Aorta (tissue), 5 donors: Measurements from ENCODE around the gene PRR7. TPM values are rescaled to one million over a fixed set of nuclear protein-coding genes. Genes with fewer than 3 reads are reported as not detected.
A peak's percentile ranks its signal among the peaks of the same experiment; 100 is the strongest.

ENCODE experiments used
- ATAC-seq: fragments of 200-7000 bp; cut with Tn5 transposase; one replicate; pipeline ENCODE4 v1.9.1; 2022; ENCODE audit warnings: moderate library complexity; ENCODE audit not compliant: low FRiP score
- DNase-seq, 2 donors: peaks; one replicate each; pipeline ENCODE4 v3.0.0-alpha.2; 2020
- H3K27ac ChIP-seq, 2 donors: one replicate each; pipeline ENCODE4 v1.5.1; 2013; ENCODE audit warnings: low read length in 2 of 2, mild to moderate bottlenecking in 2 of 2, moderate library complexity in 2 of 2, control low read depth in 1 of 2, inconsistent platforms in 1 of 2, low read depth in 1 of 2
- H3K27me3 ChIP-seq, 2 donors: one replicate each; pipeline ENCODE4 v1.6.1; 2013; ENCODE audit warnings: control low read depth in 1 of 2, low read length in 1 of 2, mild to moderate bottlenecking in 1 of 2, moderate library complexity in 1 of 2; ENCODE audit not compliant: insufficient read depth in 2 of 2, control insufficient read depth in 1 of 2
- H3K36me3 ChIP-seq, 2 donors: one replicate each; pipeline ENCODE4 v1.6.1; 2013; ENCODE audit warnings: control low read depth in 1 of 2, low read length in 1 of 2, mild to moderate bottlenecking in 1 of 2; ENCODE audit not compliant: insufficient read depth in 2 of 2, control insufficient read depth in 1 of 2
- H3K4me1 ChIP-seq, 2 donors: one replicate each; pipeline ENCODE4 v1.6.1; 2013; ENCODE audit warnings: low read length in 2 of 2, control low read depth in 1 of 2, mild to moderate bottlenecking in 1 of 2, moderate library complexity in 1 of 2; ENCODE audit not compliant: insufficient read depth in 2 of 2, control insufficient read depth in 1 of 2
- H3K4me3 ChIP-seq, 2 donors: one replicate each; pipeline ENCODE4 v1.5.1; 2013; ENCODE audit warnings: low read length in 2 of 2, control low read depth in 1 of 2, mild to moderate bottlenecking in 1 of 2
- H3K9me3 ChIP-seq: one replicate; pipeline ENCODE4 v1.6.1; 2013; ENCODE audit warnings: mild to moderate bottlenecking, low read length; ENCODE audit not compliant: control insufficient read depth
- WGBS, 2 donors: extraction: QIAGEN DNeasy Blood & Tissue Kit; methylation state at CpG; one replicate each; pipeline ENCODE4 v1.1.7; 2013; 5-methylcytosine and 5-hydroxymethylcytosine counted together
- intact Hi-C, 2 donors: fragments of 100-400 bp; cut with DNase I; formaldehyde crosslinking; loops; one replicate each; pipeline versions ENCODE4 v1.14.2 to v1.15.0; 2022
- polyA plus RNA-seq, 2 donors: library from polyadenylated mRNA; stranded (reverse); fragments of 200-250 nt; gene quantifications; one replicate each; pipeline ENCODE4 v1.2.3, GENCODE V29; 2013
- total RNA-seq, 2 donors: library from RNA; stranded (reverse); fragmentation: NEBNext Ultra II Directional; extraction: Animal tissue kit (Norgen Biotek cat#: 25700); gene quantifications; one replicate each; pipeline ENCODE4 v1.2.1, GENCODE V29; 2021
- donor health status: healthy with polysubstance abuse.
- donor health status: Bipolar disorder and iron deficiency.
- donor health status: DM: no; HTN: no; CAD: no.
- donor health status: DM: no; HTN: no; CAD: no.
- donor health status: DM: yes; HTN: yes; CAD: no.

The PRR7 gene
- total and polyA plus RNA-seq, 4 donors = 0.74 to 2.0 (median 1.9) TPM; not detected in 1

DNA sequence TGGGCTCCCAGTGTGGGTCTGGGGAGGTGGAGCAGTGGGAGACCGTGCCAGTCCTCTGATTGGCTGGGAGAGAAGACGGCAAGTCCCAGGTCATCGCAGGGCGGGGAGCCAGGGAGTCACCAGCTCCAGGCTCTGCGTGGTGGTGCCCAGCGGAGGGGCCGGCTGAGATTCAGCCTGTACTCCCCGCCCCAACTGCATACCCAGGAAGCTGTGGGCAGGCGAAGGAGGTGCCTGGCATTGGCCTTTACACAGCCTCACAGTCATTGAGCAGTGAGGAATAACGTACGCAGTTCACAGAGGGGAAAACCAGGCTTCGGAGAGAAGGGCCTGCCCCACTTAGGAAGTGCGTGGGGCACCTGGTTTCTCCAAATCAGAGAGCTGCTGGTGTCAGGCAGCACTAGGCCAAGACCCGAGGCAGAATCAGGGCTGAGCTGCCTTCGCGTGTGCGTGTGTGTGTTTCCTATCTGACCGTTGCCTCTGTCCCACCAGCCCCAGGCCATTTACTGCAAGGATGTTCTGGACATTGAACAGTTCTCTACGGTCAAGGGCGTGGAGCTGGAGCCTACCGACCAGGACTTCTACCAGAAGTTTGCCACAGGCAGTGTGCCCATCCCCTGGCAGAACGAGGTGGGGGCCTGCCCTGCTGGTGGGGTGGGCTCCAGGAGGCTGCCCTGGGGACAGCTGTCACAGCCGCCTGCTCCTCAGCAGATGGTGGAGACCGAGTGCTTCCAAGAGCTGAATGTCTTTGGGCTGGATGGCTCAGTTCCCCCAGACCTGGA lies 6.2 kb upstream of the PRR7 start:
- DNase-seq (peak in 1 of 2 donors; percentile 72), ATAC-seq (no peak)
- intact Hi-C loops = no loop called here
- Histone ChIP-seq H3K4me1 (no peaks in the 10 kb centered on the region), H3K9me3 (no peaks in the 10 kb centered on the region), H3K36me3 (no peaks in the 10 kb centered on the region), H3K27me3 (no peaks in the 10 kb centered on the region), H3K4me3 (no peak overlapping the region), H3K27ac (no peak overlapping the region)
- WGBS, 2 donors = 88 to 90% methylated on average over 24 of the region's 24 CpGs

- no peaks in the 10 kb centered on the region for H3K4me1 ChIP-seq
- ATAC-seq (no peak), DNase-seq (peak in 1 of 2 donors; percentile 69)
- 82 to 88% methylated on average over 26 of the region's 26 CpGs for WGBS, 2 donors
- H3K9me3 ChIP-seq = no peaks in the 10 kb centered on the region
- no peaks in the 10 kb centered on the region for H3K27me3 ChIP-seq
- H3K36me3 ChIP-seq = no peaks in the 10 kb centered on the region
- intact Hi-C loops = no loop called here
- no peak overlapping the region for H3K27ac ChIP-seq
- H3K4me3 ChIP-seq = no peak overlapping the region
These were observed 5.4 kb upstream of the PRR7 start for GRCh38 chr5:177440990-177441780.

DNA sequence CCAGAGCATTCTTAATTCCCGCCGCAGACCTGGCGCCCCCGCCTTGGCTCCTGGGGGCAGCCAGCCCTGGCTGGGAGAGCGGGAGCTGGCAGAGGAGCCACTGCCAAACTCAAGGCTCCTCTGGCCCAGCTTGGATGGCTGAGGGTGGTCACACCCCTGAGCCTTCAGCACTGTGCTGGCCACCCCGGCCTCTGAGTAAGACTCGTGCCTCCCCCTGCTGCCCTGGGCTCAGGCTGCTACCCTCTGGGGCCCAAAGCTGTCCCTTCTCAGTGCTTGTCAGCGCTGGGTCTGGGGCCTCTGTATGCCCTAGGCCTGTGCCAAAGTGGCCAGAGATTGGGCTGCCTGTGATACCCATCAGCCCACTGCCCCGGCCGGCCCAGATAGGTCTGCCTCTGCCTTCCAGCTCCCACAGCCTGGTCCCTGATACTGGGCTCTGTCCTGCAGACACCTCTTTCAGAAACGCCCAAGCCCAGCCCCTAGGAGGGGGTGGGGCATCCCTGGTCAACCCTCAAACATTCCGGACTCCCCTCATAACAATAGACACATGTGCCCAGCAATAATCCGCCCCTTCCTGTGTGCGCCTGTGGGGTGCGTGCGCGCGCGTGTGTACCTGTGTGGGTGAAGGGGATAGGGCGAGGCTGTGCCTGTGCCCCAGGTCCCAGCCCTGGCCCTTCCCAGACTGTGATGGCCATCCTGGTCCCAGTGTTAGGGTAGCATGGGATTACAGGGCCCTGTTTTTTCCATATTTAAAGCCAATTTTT lies 4.4 kb upstream of the PRR7 start:
- Histone ChIP-seq H3K36me3 (no peaks in the 10 kb centered on the region), H3K27ac (no peak overlapping the region), H3K9me3 (no peaks in the 10 kb centered on the region), H3K4me1 (no peaks in the 10 kb centered on the region), H3K27me3 (no peaks in the 10 kb centered on the region), H3K4me3 (no peak overlapping the region)
- DNase-seq (peak; percentile 42 to 71), ATAC-seq (no peak)
- intact Hi-C loops = no loop called here
- 90 to 92% methylated on average over 19 to 20 of the region's 20 CpGs for WGBS, 2 donors

GRCh38 chr5:177443144-177443983 lies 3.2 kb upstream of the PRR7 start:
- no peaks in the 10 kb centered on the region for H3K9me3 ChIP-seq
- no peak overlapping the region for H3K4me3 ChIP-seq
- DNase-seq (peak in 1 of 2 donors; percentile 42), ATAC-seq (no peak)
- intact Hi-C loops = no loop called here
- H3K27ac ChIP-seq = no peak overlapping the region
- H3K27me3 ChIP-seq = no peaks in the 10 kb centered on the region
- H3K36me3 ChIP-seq = no peaks in the 10 kb centered on the region
- no peaks in the 10 kb centered on the region for H3K4me1 ChIP-seq
- 77 to 83% methylated on average over 15 of the region's 15 CpGs for WGBS, 2 donors

- intact Hi-C loops = no loop called here
- Histone ChIP-seq H3K27ac (no peak overlapping the region), H3K4me1 (no peaks in the 10 kb centered on the region), H3K9me3 (no peaks in the 10 kb centered on the region), H3K4me3 (no peak overlapping the region), H3K27me3 (no peaks in the 10 kb centered on the region), H3K36me3 (no peaks in the 10 kb centered on the region)
- 67 to 71% methylated on average over 7 of the region's 7 CpGs for WGBS, 2 donors
- ATAC-seq (no peak), DNase-seq (peak; percentile 44 to 70)
These were observed 2.2 kb upstream of the PRR7 start for GRCh38 chr5:177444106-177445051.

DNA sequence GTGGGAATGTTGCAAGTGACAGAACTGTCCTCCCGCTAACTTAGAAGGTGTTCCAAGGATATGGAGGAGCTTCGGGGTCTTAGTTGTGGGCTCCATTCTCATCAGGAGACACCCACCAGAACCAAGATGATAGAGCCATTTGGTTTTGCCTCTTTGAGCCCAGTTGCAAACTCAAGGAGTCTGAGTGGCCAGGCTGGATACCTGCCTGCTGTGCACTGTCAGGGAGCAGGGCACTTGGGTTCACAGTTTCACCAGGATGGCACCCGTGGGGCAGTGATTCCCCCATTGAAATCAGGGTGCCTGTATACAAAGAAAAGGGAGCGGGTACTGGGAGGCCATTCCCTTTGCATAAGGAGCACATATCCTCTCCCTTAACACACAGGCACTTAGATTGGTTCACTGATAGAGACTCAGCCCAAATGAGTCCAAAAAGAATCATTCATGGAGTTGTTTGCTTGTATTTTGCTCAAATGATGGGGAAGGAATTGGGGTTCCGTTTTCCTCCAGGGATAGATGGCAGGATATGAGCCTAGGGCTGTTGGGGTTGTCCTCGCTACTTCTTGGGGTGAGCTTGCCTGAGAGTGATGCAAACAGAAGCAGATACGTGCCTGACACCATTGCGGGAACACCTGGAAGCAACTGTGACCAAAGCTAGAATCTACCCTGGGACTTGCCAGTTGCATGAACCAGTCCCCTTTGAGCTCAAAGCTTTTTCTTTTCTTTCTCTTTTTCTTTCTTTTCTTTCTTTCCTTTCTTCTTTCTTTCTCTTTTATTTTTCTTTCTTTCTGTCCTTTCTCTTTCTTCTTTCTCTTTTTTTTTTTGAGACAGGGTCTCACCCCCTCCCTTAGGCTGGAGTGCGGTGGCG lies 1.3 kb upstream of the PRR7 start:
- Histone ChIP-seq H3K9me3 (no peaks in the 10 kb centered on the region), H3K36me3 (no peaks in the 10 kb centered on the region), H3K4me1 (no peaks in the 10 kb centered on the region), H3K27ac (no peak overlapping the region), H3K4me3 (no peak overlapping the region), H3K27me3 (no peaks in the 10 kb centered on the region)
- 55 to 57% methylated on average over 10 of the region's 10 CpGs for WGBS, 2 donors
- ATAC-seq (no peak), DNase-seq (no peak)
- intact Hi-C loops = no loop called here

DNA sequence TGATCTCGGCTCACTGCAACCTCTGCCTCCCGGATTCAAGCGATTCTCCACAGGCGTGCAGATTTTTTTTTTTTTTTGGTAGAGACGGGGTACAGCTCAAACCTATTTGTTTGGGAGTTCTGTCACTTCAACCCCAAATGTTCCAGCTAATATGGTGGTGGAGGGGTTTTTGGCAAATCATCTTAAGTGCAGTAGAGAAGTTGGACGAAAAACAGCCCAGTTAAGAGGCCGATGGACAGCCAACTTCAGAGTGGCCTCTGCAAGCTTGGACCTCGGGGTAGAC lies 756 bp upstream of the PRR7 start:
- no peak overlapping the region for H3K27ac ChIP-seq
- intact Hi-C loops = no loop called here
- ATAC-seq = no peak
- H3K9me3 ChIP-seq = no peaks in the 10 kb centered on the region
- WGBS, 2 donors = 3 to 4% methylated on average over 8 of the region's 8 CpGs
- no peak for DNase-seq
- no peak overlapping the region for H3K4me3 ChIP-seq
- no peaks in the 10 kb centered on the region for H3K36me3 ChIP-seq
- H3K4me1 ChIP-seq = no peaks in the 10 kb centered on the region
- H3K27me3 ChIP-seq = no peaks in the 10 kb centered on the region
